ENCODE measurements around the gene PLGRKT.
"Not testable (repeated sequence)": the region's sequence is repeated elsewhere in the genome, so short reads cannot be mapped to it uniquely, and the experiment has no call there.

DNA sequence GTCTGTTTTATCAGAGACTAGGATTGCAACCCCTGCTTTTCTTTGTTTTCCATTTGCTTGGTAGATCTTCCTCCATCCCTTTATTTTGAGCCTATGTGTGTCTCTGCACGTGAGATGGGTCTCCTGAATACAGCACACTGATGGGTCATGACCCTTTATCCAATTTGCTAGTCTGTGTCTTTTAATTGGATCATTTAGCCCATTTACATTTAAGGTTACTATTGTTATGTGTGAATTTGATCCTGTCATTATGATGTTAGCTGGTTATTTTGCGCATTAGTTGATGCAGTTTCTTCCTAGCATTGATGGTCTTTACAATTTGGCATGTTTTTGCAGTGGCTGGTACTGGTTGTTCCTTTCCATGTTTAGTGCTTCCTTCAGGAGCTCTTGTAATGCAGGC, 37.9 kb upstream of the PLGRKT start:
- not testable (repeated sequence) for TF ChIP-seq SUZ12 (IDR thresholded peaks at IDR 0.05; ENCODE audit: extremely low read depth, insufficient read depth, insufficient read length); ZNF274 (IDR thresholded peaks at IDR 0.05; ENCODE audit: low read depth, low read length)

Measured in NT2/D1 (cell line).